Fibroblast of skin of left quadriceps (primary cell): Measurements from ENCODE around the gene GRIK1.
A peak's percentile ranks its signal among the peaks of the same experiment; 100 is the strongest.

Source experiments
- DNase-seq, 2 experiments: peaks; one replicate each; pipeline ENCODE4 v3.0.0-alpha.2; 2013; ENCODE audit warnings: low read depth in 2 of 2

The GRIK1 gene

GRCh38 chr21:29673096-29673610 is 266.6 kb downstream of the GRIK1 start:
- no peak for DNase-seq

GRCh38 chr21:29671728-29672127 is 268.1 kb downstream of the GRIK1 start:
- DNase-seq = no peak

GRCh38 chr21:29670228-29670627 is 269.6 kb downstream of the GRIK1 start:
- no peak for DNase-seq

- no peak for DNase-seq
Observed at GRCh38 chr21:29669416-29669815, 270.4 kb downstream of the GRIK1 start.

- DNase-seq = no peak
Observed at GRCh38 chr21:29667651-29668050, 272.1 kb downstream of the GRIK1 start.

GRCh38 chr21:29664615-29665014 is 275.2 kb downstream of the GRIK1 start:
- no peak for DNase-seq

- no peak for DNase-seq
Observed at GRCh38 chr21:29661672-29662442, 277.9 kb downstream of the GRIK1 start.

- DNase-seq = no peak
Observed at GRCh38 chr21:29660047-29660720, 279.6 kb downstream of the GRIK1 start.

GRCh38 chr21:29658934-29659203 is 280.9 kb downstream of the GRIK1 start:
- no peak for DNase-seq

GRCh38 chr21:29658177-29658933 is 281.4 kb downstream of the GRIK1 start:
- no peak for DNase-seq

GRCh38 chr21:29657240-29657989 is 282.4 kb downstream of the GRIK1 start:
- DNase-seq = no peak

GRCh38 chr21:29656504-29657239 is 283.1 kb downstream of the GRIK1 start:
- DNase-seq = peak; percentile 40 to 41

- no peak for DNase-seq
Observed at GRCh38 chr21:29655577-29655976, 284.2 kb downstream of the GRIK1 start.

- DNase-seq = no peak
Observed at GRCh38 chr21:29654855-29655254, 284.9 kb downstream of the GRIK1 start.

GRCh38 chr21:29654203-29654602 is 285.6 kb downstream of the GRIK1 start:
- no peak for DNase-seq

- DNase-seq = no peak
Observed at GRCh38 chr21:29650523-29651022, 289.2 kb downstream of the GRIK1 start.

- no peak for DNase-seq
Observed at GRCh38 chr21:29649406-29649814, 290.4 kb downstream of the GRIK1 start.

GRCh38 chr21:29648710-29649240 is 291.0 kb downstream of the GRIK1 start:
- DNase-seq = no peak

- no peak for DNase-seq
Observed at GRCh38 chr21:29647353-29647781, 292.4 kb downstream of the GRIK1 start.

- DNase-seq = no peak
Observed at GRCh38 chr21:29645666-29646553, 293.9 kb downstream of the GRIK1 start.
